Measurements from ENCODE around the gene LENG8. TPM values are rescaled to one million over a fixed set of nuclear protein-coding genes. Genes with fewer than 3 reads are reported as not detected.
A peak's percentile ranks its signal among the peaks of the same experiment; 100 is the strongest.

The LENG8 gene
- total RNA-seq, 3 donors from 2014 or later: 157 to 214 (median 199) TPM

DNA sequence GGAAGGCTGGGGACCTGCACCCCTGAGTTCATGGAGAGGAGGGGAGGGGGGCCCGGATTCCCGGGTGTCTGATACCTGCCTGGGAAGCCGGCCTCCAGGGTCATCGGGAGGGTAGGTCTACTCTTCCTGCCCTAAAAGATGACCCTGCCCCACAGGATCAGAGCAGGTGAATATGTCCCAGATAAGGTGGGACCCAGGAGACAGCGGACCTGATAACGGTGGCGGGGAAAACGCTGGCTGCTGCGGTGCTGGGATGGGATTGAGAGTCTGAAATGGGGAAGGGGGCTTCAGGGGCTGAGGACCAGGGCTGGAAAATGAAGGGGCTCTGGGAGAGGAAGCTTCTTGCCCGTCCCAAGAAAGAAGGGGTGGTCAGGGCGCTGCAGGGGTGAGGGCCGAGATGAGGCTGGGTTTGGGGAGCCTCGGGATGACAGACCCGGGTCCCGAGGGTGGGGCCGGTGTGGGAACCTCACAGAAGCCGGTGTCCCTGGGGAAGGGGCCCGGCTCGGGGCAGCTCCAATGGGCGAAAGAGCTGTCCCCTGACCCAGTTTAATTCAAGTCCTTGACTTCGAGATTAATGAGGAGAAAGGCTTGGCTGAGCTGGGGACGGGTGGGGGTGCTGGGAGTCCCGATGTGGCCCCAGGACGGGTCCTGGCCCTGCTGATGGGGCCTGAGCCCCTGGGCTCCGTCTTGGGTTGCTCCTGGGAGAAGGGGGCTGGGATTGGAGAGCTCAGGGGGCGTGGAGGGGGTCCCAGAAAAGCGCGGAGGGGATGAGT lies 32.9 kb upstream of the LENG8 start:
- ATAC-seq (no peak), DNase-seq (no peak)
- intact Hi-C loops (cut with DNase I, micrococcal nuclease): no loop called here
- no peaks in the 10 kb centered on the region for H3K36me3 ChIP-seq (ENCODE audit: low read depth)
- H3K4me3 ChIP-seq: no peak overlapping the region
- no peaks in the 10 kb centered on the region for H3K9me3 ChIP-seq
- H3K4me1 ChIP-seq (ENCODE audit: low read depth): no peaks in the 10 kb centered on the region
- TF ChIP-seq, protein P1, sequence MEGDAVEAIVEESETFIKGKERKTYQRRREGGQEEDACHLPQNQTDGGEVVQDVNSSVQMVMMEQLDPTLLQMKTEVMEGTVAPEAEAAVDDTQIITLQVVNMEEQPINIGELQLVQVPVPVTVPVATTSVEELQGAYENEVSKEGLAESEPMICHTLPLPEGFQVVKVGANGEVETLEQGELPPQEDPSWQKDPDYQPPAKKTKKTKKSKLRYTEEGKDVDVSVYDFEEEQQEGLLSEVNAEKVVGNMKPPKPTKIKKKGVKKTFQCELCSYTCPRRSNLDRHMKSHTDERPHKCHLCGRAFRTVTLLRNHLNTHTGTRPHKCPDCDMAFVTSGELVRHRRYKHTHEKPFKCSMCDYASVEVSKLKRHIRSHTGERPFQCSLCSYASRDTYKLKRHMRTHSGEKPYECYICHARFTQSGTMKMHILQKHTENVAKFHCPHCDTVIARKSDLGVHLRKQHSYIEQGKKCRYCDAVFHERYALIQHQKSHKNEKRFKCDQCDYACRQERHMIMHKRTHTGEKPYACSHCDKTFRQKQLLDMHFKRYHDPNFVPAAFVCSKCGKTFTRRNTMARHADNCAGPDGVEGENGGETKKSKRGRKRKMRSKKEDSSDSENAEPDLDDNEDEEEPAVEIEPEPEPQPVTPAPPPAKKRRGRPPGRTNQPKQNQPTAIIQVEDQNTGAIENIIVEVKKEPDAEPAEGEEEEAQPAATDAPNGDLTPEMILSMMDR (IDR thresholded peaks at IDR 0.05): no peak

DNA sequence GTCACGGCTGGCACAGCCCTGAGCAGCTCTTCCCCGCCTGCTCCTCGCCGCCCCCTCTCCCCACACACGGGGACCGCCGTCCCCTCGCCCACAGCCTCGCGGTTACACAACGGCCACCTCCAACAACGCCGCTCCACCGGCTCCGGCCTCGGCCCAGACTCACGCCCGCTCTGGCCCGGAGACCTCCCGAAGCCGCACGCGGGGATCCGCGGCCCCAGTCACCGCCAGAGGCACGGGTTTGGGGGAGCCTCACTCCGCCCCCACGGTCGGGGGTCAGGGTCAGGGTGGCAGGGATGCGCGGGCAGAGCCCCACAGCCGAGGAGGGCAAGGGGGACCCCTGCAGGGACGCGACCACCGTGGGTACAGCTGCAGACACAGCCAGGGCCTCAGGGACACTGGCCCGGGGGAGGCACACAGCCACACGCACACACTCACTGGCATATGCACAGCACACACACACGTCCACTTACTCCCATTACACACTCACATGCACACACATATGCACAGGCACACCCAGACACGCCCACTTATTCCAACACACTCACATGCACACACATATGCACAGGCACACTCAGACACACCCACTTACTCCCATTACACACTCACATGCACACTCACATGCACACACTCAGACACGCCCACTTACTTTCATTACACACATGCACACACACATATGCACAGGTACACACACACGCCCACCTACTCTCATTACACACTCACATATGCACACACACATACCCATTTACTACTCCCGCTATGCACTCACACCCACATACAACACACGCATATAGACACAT lies 32.1 kb upstream of the LENG8 start:
- H3K36me3 ChIP-seq (ENCODE audit: low read depth): no peaks in the 10 kb centered on the region
- ATAC-seq: no peak
- TF ChIP-seq, protein P1 (IDR thresholded peaks at IDR 0.05): no peak
- no peak overlapping the region for H3K4me3 ChIP-seq
- H3K4me1 ChIP-seq (ENCODE audit: low read depth): no peaks in the 10 kb centered on the region
- DNase-seq: no peak
- H3K9me3 ChIP-seq: no peaks in the 10 kb centered on the region
- intact Hi-C loops (cut with DNase I, micrococcal nuclease): no loop called here

DNA sequence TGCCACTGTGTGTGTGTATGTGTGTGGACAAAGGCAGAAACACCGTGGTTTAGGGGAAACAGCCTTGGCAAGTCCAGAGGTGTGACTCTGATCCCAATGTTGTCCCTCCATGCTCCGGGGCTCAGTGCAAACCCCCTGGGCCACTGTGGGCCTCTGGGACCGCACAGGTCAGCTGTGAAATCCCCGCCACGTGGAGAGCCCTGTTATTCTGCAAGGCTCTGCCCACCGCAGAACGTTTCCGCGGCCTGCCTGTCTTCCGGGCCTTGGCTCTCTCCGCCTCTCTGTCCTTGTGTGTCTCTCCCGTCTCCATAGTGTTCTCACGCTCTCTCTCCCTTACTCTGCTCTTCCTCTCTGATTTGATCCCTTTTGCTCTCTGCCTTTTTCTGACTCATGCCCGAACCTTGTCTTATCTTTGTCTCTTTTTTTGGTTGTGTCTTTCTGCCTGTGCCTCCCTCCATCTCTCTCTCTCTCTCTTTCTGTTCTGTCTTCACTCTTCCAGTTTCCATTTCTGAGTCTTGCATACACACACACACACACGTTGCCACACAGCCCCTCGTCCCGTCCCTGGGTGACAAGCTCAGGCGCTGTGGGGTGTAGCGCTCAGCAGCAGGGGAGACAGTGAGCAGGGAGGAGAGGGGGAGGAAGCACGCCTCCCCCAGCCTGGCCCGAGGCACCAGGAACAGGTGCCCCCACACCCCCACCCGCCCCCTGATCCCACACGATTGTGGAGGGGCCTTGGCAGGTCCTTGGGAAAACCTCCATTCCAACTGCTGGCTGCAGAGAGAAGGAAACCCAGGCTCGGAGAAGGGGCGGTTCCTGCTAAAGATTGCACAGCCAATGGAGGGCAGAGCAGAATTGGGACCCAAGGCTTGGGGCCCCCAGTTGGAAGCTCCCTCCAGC lies 30.7 kb upstream of the LENG8 start:
- DNase-seq (no peak), ATAC-seq (peak; percentile 24)
- Histone ChIP-seq H3K36me3 (ENCODE audit: low read depth) (no peaks in the 10 kb centered on the region), H3K9me3 (no peaks in the 10 kb centered on the region), H3K4me3 (no peak overlapping the region), H3K4me1 (ENCODE audit: low read depth) (no peaks in the 10 kb centered on the region)
- TF ChIP-seq, protein P1 (IDR thresholded peaks at IDR 0.05): no peak
- intact Hi-C loops (cut with DNase I, micrococcal nuclease): no loop called here

DNA sequence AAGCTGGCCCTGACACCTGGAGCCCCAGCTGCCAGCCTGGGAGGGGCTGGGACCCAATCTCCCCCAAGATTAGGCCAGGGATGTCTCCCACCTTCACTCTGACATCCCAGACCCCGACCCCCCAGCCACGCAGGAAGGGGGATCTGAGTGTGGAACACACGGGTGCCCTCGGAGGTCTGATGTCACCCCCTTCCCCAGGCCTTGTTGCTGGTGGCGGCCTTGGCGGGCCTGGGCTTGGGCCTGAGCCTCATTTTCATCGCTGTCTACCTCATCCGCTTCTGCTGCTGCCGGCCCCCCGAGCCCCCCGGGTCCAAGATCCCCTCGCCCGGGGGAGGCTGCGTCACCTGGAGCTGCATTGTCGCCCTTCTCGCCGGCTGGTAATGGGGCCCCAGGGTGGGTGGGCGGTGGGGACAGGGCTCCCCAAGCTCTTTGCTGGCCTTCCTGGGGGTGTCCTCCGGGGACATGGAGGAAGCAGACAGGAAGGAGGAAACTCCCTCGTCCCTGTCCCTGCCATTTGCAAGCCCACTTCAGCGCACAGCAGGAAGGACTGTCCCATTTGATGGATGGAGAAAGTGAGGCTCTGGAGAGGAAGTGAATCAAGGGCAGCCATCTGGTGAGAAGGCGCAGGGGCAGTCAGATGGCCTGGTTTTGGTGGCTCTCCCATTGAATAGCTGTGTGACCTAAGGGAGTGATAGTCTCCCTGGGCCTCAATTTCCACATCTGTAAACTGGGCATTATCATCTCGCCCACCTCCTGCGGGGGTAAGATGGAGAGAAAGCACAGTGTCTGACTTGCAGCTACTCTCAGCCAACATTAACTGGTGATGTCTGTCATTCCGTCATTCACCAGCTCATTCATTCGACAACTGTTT lies 29.8 kb upstream of the LENG8 start:
- no peaks in the 10 kb centered on the region for H3K36me3 ChIP-seq (ENCODE audit: low read depth)
- TF ChIP-seq, protein P1 (IDR thresholded peaks at IDR 0.05): no peak
- intact Hi-C loops (cut with DNase I, micrococcal nuclease): no loop called here
- ATAC-seq (no peak), DNase-seq (no peak)
- H3K9me3 ChIP-seq: no peaks in the 10 kb centered on the region
- no peaks in the 10 kb centered on the region for H3K4me1 ChIP-seq (ENCODE audit: low read depth)
- no peak overlapping the region for H3K4me3 ChIP-seq

DNA sequence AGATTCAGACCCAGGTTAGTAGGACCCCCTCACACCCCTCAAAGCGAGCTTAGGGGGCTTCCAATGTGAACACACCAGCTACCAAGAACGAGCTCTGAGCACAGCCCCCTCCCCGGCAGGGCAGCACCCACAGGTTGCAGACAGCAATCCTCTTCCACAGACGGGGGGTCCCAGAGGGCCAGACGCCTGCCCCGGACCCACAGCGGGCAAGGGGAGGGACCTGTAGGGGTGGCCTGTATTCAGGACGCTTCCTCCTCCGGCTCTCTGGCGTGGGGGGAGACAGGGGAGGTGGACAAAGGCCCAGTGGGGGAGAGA lies 29.0 kb upstream of the LENG8 start:
- ATAC-seq (no peak), DNase-seq (no peak)
- Histone ChIP-seq H3K36me3 (ENCODE audit: low read depth) (no peaks in the 10 kb centered on the region), H3K4me1 (ENCODE audit: low read depth) (no peaks in the 10 kb centered on the region), H3K4me3 (no peak overlapping the region), H3K9me3 (no peaks in the 10 kb centered on the region)
- intact Hi-C loops (cut with DNase I, micrococcal nuclease): no loop called here
- TF ChIP-seq, protein P1 (IDR thresholded peaks at IDR 0.05): no peak
